Measurements from ENCODE around the gene GXYLT2.
"Not testable (repeated sequence)": the region's sequence is repeated elsewhere in the genome, so short reads cannot be mapped to it uniquely, and the experiment has no call there.

GXYLT2 gene

DNA sequence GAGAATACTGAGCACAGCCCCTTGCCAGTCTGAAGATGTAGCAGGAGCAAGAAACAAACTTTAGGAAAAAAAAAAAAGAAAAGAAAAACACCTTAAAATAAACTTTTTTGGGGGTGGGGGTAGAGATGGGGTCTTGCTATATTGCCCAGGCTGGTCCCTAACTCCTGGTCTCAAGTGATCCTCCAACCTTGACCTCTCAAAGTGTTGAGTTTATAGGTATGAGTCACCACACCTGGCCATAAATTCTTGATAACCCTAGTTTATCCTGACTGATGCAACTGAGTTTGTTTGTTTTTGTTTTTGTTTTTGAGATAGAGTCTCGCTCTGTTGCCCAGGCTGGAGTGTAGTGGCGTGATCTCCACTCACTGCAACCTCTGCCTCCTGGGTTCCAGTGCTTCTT is 28.4 kb downstream of the GXYLT2 start:
- TF ChIP-seq, protein P1, sequence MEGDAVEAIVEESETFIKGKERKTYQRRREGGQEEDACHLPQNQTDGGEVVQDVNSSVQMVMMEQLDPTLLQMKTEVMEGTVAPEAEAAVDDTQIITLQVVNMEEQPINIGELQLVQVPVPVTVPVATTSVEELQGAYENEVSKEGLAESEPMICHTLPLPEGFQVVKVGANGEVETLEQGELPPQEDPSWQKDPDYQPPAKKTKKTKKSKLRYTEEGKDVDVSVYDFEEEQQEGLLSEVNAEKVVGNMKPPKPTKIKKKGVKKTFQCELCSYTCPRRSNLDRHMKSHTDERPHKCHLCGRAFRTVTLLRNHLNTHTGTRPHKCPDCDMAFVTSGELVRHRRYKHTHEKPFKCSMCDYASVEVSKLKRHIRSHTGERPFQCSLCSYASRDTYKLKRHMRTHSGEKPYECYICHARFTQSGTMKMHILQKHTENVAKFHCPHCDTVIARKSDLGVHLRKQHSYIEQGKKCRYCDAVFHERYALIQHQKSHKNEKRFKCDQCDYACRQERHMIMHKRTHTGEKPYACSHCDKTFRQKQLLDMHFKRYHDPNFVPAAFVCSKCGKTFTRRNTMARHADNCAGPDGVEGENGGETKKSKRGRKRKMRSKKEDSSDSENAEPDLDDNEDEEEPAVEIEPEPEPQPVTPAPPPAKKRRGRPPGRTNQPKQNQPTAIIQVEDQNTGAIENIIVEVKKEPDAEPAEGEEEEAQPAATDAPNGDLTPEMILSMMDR (conservative IDR thresholded peaks at IDR 0.05): no peak
- no peak for TF ChIP-seq ZFX (IDR thresholded peaks at IDR 0.05)
- no peak overlapping the region for H3K27ac ChIP-seq

DNA sequence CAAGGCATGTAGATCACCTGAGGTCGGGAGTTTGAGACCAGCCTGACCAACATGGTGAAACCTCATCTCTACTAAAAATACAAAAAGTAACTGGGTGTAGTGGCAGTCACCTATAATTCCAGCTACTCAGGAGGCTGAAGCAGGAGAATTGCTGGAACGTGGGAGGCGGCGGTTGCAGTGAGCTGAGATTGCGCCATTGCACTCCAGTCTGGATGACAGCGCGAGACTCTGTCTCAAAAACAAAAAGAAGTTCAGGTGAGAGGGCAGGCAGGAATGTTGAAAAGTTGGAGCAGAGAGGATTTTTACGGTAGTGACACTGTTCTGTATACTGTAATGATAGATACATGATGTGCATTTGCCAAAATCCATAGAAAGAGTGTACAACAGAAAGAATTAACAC is 31.7 kb downstream of the GXYLT2 start:
- no peak for TF ChIP-seq ZFX (IDR thresholded peaks at IDR 0.05)
- TF ChIP-seq, protein P1 (conservative IDR thresholded peaks at IDR 0.05): no peak
- H3K27ac ChIP-seq: no peak overlapping the region

DNA sequence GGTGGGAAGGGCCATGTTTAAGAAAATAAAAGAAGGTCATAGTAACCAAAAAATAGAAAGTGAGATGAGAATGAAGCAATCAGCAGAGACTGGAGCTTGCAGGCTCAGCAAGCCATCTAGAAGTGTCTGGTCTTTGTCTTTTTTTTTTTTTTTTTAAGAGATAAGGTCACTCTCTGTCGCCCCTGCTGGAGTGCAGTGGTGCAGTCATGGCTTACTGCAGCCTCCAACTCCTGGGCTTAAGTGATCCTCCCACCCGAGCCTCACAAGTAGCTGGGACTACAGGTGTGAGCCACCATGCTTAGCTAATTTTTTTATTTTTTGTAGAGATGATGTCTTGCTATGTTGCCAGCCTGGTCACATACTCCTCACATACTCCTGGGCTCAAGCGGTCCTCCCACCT is 36.2 kb downstream of the GXYLT2 start:
- H3K27ac ChIP-seq: no peak overlapping the region
- TF ChIP-seq ZFX (IDR thresholded peaks at IDR 0.05): no peak

DNA sequence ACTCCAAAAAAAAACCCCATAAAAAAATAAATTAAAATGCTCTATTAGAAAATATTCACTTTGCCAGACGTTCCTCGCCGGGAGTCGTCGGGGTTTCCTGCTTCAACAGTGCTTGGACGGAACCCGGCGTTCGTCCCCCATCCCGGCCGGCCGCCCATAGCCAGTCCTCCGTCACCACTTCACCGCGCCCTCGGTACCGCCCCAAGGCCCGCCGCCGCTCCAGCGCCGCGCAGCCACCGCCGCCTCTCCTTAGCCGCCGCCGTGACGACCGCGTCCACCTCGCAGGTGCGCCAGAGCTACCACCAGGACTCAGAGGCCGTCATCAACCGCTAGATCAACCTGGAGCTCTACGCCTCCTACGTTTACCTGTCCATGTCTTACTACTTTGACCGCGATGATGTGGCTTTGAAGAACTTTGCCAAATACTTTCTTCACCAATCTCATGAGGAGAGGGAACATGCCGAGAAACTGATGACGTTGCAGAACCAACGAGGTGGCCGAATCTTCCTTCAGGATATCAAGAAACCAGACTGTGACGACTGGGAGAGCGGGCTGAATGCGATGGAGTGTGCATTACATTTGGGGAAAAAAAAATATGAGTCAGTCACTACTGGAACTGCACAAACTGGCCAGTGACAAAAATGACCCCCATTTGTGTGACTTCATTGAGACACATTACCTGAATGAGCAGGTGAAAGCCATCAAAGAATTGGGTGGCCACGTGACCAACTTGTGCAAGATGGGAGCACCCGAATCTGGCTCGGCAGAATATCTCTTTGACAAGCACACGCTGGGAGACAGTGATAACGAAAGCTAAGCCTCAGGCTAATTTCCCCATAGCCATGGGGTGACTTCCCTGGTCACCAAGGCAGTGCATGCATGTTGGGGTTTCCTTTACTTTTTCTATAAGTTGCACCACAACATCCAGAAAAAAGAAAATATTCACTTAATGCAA is 41.2 kb downstream of the GXYLT2 start:
- H3K27ac ChIP-seq: not testable (repeated sequence)

DNA sequence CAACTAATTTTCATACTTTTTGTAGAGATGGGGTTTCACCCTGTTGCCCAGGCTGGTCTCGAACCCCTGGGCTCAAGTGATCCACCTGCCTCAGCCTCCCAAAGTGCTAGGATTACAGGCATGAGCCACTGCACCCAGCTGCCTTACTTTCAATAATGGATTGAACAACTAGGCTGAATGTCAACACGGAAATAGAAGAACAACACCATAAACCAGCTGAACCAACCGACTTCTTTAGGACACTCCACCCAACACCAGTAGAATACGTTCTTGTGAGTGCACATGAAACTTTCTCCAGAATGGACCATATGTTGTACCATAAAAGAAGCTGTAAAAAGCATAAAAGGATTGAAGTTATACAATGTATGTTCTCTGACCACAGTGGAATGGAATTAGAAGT is 42.9 kb downstream of the GXYLT2 start:
- H3K27ac ChIP-seq: no peak overlapping the region
- TF ChIP-seq, protein P1 (conservative IDR thresholded peaks at IDR 0.05): no peak
- no peak for TF ChIP-seq ZFX (IDR thresholded peaks at IDR 0.05)

DNA sequence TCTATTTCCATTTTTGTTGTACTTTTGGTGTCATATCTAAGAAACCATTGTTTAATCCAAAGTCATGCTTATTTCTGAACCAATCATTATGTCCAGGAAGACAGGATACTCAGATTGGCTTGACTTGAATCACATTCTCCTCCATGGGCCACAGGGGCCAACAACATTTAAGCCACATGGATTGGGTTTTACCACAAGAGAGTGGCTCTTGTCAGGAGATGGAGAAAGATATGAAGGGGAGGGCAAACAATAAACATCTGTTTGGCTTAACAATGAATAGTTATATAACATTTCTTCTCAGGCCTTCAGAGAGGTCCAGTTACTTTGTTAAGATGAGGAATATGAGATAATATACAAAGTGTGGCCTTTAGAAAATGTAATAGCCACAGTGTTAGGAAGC is 44.6 kb downstream of the GXYLT2 start:
- H3K27ac ChIP-seq: no peak overlapping the region
- TF ChIP-seq, protein P1 (conservative IDR thresholded peaks at IDR 0.05): no peak
- TF ChIP-seq ZFX (IDR thresholded peaks at IDR 0.05): no peak

DNA sequence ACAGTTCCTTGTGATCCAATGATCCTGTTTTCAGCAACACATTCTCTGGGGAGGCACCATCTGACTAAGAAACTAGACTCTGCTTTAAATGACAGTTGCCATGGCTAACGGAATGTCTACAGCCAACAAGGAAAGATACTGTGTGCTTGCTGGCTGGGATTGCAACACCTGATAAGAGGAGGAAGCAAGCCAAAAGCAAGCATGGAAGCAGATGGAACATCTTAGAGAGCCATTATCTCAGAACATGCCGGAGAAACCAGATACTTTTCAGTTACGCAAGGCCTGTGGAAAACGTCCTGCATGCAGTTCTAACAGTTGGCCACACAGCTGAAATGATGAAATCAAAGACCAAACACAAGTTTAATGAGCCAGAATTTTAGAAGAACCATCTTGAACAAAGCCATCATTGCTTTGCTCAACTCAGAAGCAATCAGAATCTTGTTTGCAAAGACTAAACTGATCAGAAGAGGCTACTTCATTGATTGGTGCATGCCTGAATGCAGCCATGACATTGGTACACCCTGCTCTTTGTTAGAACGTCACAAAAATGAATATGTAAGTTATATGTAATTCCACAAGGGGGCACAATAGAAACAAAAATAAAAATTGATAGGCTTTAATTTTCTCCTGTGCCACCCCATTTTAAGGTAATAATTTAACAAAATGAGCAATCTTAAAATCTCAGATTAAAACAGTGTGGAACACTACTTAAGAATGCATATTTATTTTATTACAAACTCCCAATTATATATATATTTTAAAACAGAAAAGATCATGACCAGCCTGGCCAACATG is 50.8 kb downstream of the GXYLT2 start:
- TF ChIP-seq, protein P1 (conservative IDR thresholded peaks at IDR 0.05): peak; percentile 75
- no peak for TF ChIP-seq ZFX (IDR thresholded peaks at IDR 0.05)
- no peak overlapping the region for H3K27ac ChIP-seq

DNA sequence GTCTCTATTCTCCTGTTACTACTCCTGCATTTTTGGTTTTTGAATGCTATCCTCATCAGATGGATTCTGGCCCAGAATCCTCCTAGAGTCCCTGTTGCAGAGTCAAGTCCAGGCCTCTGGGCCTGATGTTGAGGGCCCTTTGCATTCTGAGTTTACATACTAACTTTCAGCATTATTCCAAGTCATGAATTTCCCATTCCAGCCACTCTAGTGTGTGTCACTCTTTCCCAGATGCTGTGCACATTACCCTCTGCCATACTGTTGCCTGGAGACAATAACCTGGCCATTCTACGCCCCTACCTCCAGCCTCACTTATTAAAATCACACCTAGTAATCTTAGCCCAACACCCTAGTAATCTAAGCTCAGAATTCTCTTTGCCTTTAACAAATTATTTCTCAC is 53.4 kb downstream of the GXYLT2 start:
- no peak overlapping the region for H3K27ac ChIP-seq
- TF ChIP-seq, protein P1 (conservative IDR thresholded peaks at IDR 0.05): no peak
- no peak for TF ChIP-seq ZFX (IDR thresholded peaks at IDR 0.05)
